GM21723 (cell line): ENCODE measurements around the gene FAM156A.
"Not testable (repeated sequence)": the region's sequence is repeated elsewhere in the genome, so short reads cannot be mapped to it uniquely, and the experiment has no call there.

Source experiments
- ATAC-seq: cut with Tn5 transposase; IDR thresholded peaks from one replicate; pipeline ENCODE4 v1.9.1; 2021; ENCODE audit warnings: mild to moderate bottlenecking, moderate library complexity; ENCODE audit not compliant: unreplicated experiment

The FAM156A gene

GRCh38 chrX:52958113-52958959 lies at the start of gene FAM156A:
TSS of gene FAM156A (minus strand) at chrX:52958518. CDS start at chrX:52948588, 9,930 bp downstream.
- ATAC-seq: peak; percentile 84

- ATAC-seq: no peak
These were observed 47.0 kb upstream of the FAM156A start for GRCh38 chrX:53005327-53005726.

GRCh38 chrX:53004811-53005210 lies 46.5 kb upstream of the FAM156A start:
- no peak for ATAC-seq

GRCh38 chrX:53004038-53004437 lies 45.7 kb upstream of the FAM156A start:
- ATAC-seq: no peak

- ATAC-seq: no peak
These were observed 44.8 kb upstream of the FAM156A start for GRCh38 chrX:53003111-53003510.

GRCh38 chrX:53001958-53002357 lies 43.6 kb upstream of the FAM156A start:
- ATAC-seq: no peak

- no peak for ATAC-seq
These were observed 42.3 kb upstream of the FAM156A start for GRCh38 chrX:53000447-53001135.

- no peak for ATAC-seq
These were observed 37.6 kb upstream of the FAM156A start for GRCh38 chrX:52995987-52996331.

- ATAC-seq: peak; percentile 97
These were observed 37.0 kb upstream of the FAM156A start for GRCh38 chrX:52995135-52995986.

- ATAC-seq: no peak
These were observed 32.5 kb upstream of the FAM156A start for GRCh38 chrX:52990848-52991247.

GRCh38 chrX:52990011-52990631 lies 31.8 kb upstream of the FAM156A start:
- ATAC-seq: peak; percentile 77

- ATAC-seq: no peak
These were observed 30.9 kb upstream of the FAM156A start for GRCh38 chrX:52988985-52989917.

- no peak for ATAC-seq
These were observed 25.1 kb upstream of the FAM156A start for GRCh38 chrX:52983321-52984000.

GRCh38 chrX:52979993-52980392 lies 21.7 kb upstream of the FAM156A start:
- ATAC-seq: no peak

- no peak for ATAC-seq
These were observed 21.2 kb upstream of the FAM156A start for GRCh38 chrX:52979568-52979967.

- no peak for ATAC-seq
These were observed 19.6 kb upstream of the FAM156A start for GRCh38 chrX:52977953-52978352.

- not testable (repeated sequence) for ATAC-seq
These were observed 17.3 kb upstream of the FAM156A start for GRCh38 chrX:52975576-52975975.

- ATAC-seq: not testable (repeated sequence)
These were observed 16.1 kb upstream of the FAM156A start for GRCh38 chrX:52974336-52974992.

- not testable (repeated sequence) for ATAC-seq
These were observed 9.6 kb upstream of the FAM156A start for GRCh38 chrX:52967922-52968321.
